Sciatic nerve (tissue), 2 donors: ENCODE measurements around the gene CCDC178. TPM values are rescaled to one million over a fixed set of nuclear protein-coding genes. Genes with fewer than 3 reads are reported as not detected.
"Not testable (repeated sequence)": the region's sequence is repeated elsewhere in the genome, so short reads cannot be mapped to it uniquely, and the experiment has no call there.

Source experiments
- ATAC-seq: fragments of 200-7000 bp; cut with Tn5 transposase; one replicate; pipeline ENCODE4 v1.9.1; 2020; ENCODE audit warnings: mild to moderate bottlenecking, moderate library complexity
- DNase-seq: peaks from one replicate; pipeline ENCODE4 v3.0.0-alpha.2; 2020; ENCODE audit warnings: low spot score
- intact Hi-C: fragments of 100-400 bp; cut with DNase I; formaldehyde crosslinking; loops from one replicate; pipeline ENCODE4 v1.14.2; 2022
- total RNA-seq: library from RNA; stranded (reverse); fragmentation: NEBNext Ultra II Directional; extraction: Animal tissue kit (Norgen Biotek cat#: 25700); gene quantifications from one replicate; pipeline ENCODE4 v1.2.1, GENCODE V29; 2021
- donor health status: DM: no; HTN: no; CAD: no.
- donor health status: DM: no; HTN: no; CAD: no.

The CCDC178 gene
- total RNA-seq, 1 donor from 2014 or later = 4.6 TPM

GRCh38 chr18:33154049-33154448, 286.5 kb downstream of the CCDC178 start:
- DNase-seq (no peak), ATAC-seq (no peak)
- intact Hi-C loops = no loop called here

GRCh38 chr18:33152376-33152775, 288.1 kb downstream of the CCDC178 start:
- ATAC-seq = no peak
- intact Hi-C loops = no loop called here
- no peak for DNase-seq

GRCh38 chr18:33147811-33148210, 292.7 kb downstream of the CCDC178 start:
- ATAC-seq, intact Hi-C loops, DNase-seq: not testable (repeated sequence)

- DNase-seq (no peak), ATAC-seq (no peak)
- intact Hi-C loops = no loop called here
Observed at GRCh38 chr18:33146014-33146413, 294.5 kb downstream of the CCDC178 start.

- ATAC-seq = no peak
- DNase-seq = no peak
- intact Hi-C loops = no loop called here
Observed at GRCh38 chr18:33135951-33136660, 304.4 kb downstream of the CCDC178 start.

GRCh38 chr18:33132657-33133056, 307.9 kb downstream of the CCDC178 start:
- intact Hi-C loops = no loop called here
- no peak for ATAC-seq
- no peak for DNase-seq

- DNase-seq (no peak), ATAC-seq (no peak)
- intact Hi-C loops = no loop called here
Observed at GRCh38 chr18:33128581-33128980, 311.9 kb downstream of the CCDC178 start.

- no peak for ATAC-seq
- DNase-seq = no peak
- intact Hi-C loops = no loop called here
Observed at GRCh38 chr18:33123862-33124518, 316.5 kb downstream of the CCDC178 start.

- ATAC-seq = no peak
- no peak for DNase-seq
- intact Hi-C loops = no loop called here
Observed at GRCh38 chr18:33116376-33116775, 324.1 kb downstream of the CCDC178 start.

GRCh38 chr18:33115917-33116316, 324.6 kb downstream of the CCDC178 start:
- ATAC-seq = no peak
- intact Hi-C loops = no loop called here

GRCh38 chr18:33115476-33115875, 325.0 kb downstream of the CCDC178 start:
- DNase-seq (no peak), ATAC-seq (no peak)
- intact Hi-C loops = no loop called here

More at GRCh38 chr18:33115917-33116316, 324.6 kb downstream of the CCDC178 start:
- DNase-seq = no peak

- DNase-seq = no peak
- intact Hi-C loops = no loop called here
- ATAC-seq = no peak
Observed at GRCh38 chr18:33114749-33115148, 325.8 kb downstream of the CCDC178 start.

GRCh38 chr18:33113416-33113815, 327.1 kb downstream of the CCDC178 start:
- ATAC-seq (no peak), DNase-seq (no peak)
- intact Hi-C loops = no loop called here

- no peak for ATAC-seq
- intact Hi-C loops = no loop called here
- no peak for DNase-seq
Observed at GRCh38 chr18:33107511-33107910, 333.0 kb downstream of the CCDC178 start.

- intact Hi-C loops = no loop called here
- DNase-seq = no peak
- no peak for ATAC-seq
Observed at GRCh38 chr18:33101316-33101715, 339.2 kb downstream of the CCDC178 start.

GRCh38 chr18:33099626-33100025, 340.9 kb downstream of the CCDC178 start:
- intact Hi-C loops = no loop called here
- no peak for ATAC-seq
- no peak for DNase-seq

GRCh38 chr18:33097126-33097525, 343.4 kb downstream of the CCDC178 start:
- intact Hi-C loops = no loop called here
- ATAC-seq (no peak), DNase-seq (no peak)

GRCh38 chr18:33090461-33090860, 350.1 kb downstream of the CCDC178 start:
- DNase-seq = no peak
- intact Hi-C loops = no loop called here
- no peak for ATAC-seq

GRCh38 chr18:33076601-33077000, 363.9 kb downstream of the CCDC178 start:
- ATAC-seq (no peak), DNase-seq (no peak)
- intact Hi-C loops = no loop called here

- intact Hi-C loops = no loop called here
- ATAC-seq (no peak), DNase-seq (no peak)
Observed at GRCh38 chr18:33074125-33074524, 366.4 kb downstream of the CCDC178 start.
